ES-I3 (cell line): ENCODE measurements around the gene DEDD2.

ENCODE experiments used
- H3K36me3 ChIP-seq: 2 replicates; pipeline ENCODE4 v1.6.1; 2013; ENCODE audit warnings: mild to moderate bottlenecking, low read length, control low read depth, moderate library complexity; ENCODE audit not compliant: insufficient read depth
- H3K4me1 ChIP-seq: 2 replicates; pipeline ENCODE4 v1.6.1; 2013; ENCODE audit warnings: mild to moderate bottlenecking, control low read depth, low read length; ENCODE audit not compliant: insufficient read depth
- H3K9ac ChIP-seq: 2 replicates; pipeline ENCODE4 v1.6.1; 2013; ENCODE audit warnings: low read depth, mild to moderate bottlenecking, low read length, moderate library complexity
- H3K9me3 ChIP-seq: 2 replicates; pipeline ENCODE4 v1.6.1; 2013; ENCODE audit warnings: mild to moderate bottlenecking, low read length, moderate library complexity; ENCODE audit not compliant: control insufficient read depth, insufficient read depth

The DEDD2 gene

GRCh38 chr19:42168206-42168605 lies 49.3 kb downstream of the DEDD2 start:
- H3K36me3 ChIP-seq: no peaks in the 10 kb centered on the region
- no peak overlapping the region for H3K9ac ChIP-seq
- H3K9me3 ChIP-seq: no peaks in the 10 kb centered on the region
- H3K4me1 ChIP-seq: no peaks in the 10 kb centered on the region

GRCh38 chr19:42166316-42166715 lies 51.2 kb downstream of the DEDD2 start:
- H3K4me1 ChIP-seq: no peaks in the 10 kb centered on the region
- H3K9me3 ChIP-seq: no peaks in the 10 kb centered on the region
- no peaks in the 10 kb centered on the region for H3K36me3 ChIP-seq
- no peak overlapping the region for H3K9ac ChIP-seq

DNA sequence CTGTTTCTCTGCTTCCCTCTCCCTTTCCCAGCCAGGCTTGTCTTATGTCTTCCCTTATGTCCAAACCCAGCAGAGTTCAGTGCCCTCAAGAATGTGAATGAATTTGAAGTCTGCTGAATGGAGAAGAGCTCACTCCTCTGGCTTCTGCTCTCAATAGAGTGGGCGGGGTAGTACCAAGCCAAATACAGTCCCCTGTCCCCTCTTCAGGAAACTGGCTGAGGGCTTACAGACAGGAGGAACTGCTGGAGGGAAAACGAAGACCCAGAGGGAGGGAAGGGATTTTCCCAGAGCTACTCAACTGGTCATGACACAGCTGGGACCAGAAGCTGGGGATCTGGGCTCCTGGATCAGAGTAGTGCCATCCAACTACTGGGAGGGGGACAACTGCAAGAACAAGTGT lies 52.3 kb downstream of the DEDD2 start:
- no peaks in the 10 kb centered on the region for H3K9me3 ChIP-seq
- no peak overlapping the region for H3K9ac ChIP-seq
- H3K36me3 ChIP-seq: no peaks in the 10 kb centered on the region
- no peaks in the 10 kb centered on the region for H3K4me1 ChIP-seq

DNA sequence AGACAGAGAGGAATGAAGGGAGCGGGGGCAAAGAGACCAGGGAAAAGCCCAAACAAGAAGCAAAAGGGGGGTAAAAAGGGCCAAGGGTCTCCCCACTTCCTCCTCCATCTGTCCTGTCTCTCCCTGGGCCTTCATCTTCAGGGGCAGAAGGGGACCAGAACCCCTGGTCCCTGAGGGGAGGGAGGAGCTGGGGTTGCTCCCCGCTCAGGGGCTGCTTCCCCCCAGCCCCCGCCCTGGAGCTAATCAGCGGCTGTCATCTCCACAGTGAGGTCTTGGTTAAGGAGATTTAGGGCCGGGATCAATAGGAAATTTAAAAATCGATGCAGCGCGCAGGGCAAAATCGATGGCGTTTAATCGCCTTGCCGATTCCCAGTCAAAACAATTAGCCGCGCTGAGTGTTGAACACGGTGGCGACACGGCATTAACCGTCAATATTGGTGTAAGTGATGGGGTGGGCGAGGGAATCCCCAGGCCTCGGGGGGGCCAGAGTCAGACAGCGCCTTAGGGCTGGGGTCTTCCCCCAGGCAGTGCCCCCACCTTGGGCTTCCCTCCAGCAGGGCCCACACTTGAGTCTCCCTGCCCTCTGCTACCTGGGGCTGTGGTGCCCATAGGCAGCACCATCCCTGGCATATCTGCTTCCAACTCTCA lies 55.7 kb downstream of the DEDD2 start:
- H3K9me3 ChIP-seq: no peaks in the 10 kb centered on the region
- no peaks in the 10 kb centered on the region for H3K36me3 ChIP-seq
- H3K4me1 ChIP-seq: no peaks in the 10 kb centered on the region
- H3K9ac ChIP-seq: no peak overlapping the region

GRCh38 chr19:42159942-42160341 lies 57.5 kb downstream of the DEDD2 start:
- no peak overlapping the region for H3K9ac ChIP-seq
- H3K4me1 ChIP-seq: peaks cover 5% of the 10 kb centered on the region; the same call in 1 of the 2 replicates
- H3K36me3 ChIP-seq: no peaks in the 10 kb centered on the region
- H3K9me3 ChIP-seq: no peaks in the 10 kb centered on the region

GRCh38 chr19:42158926-42159325 lies 58.6 kb downstream of the DEDD2 start:
- Histone ChIP-seq H3K4me1 (peaks cover 9% of the 10 kb centered on the region; the same call in 1 of the 2 replicates), H3K9me3 (no peaks in the 10 kb centered on the region), H3K36me3 (no peaks in the 10 kb centered on the region)

DNA sequence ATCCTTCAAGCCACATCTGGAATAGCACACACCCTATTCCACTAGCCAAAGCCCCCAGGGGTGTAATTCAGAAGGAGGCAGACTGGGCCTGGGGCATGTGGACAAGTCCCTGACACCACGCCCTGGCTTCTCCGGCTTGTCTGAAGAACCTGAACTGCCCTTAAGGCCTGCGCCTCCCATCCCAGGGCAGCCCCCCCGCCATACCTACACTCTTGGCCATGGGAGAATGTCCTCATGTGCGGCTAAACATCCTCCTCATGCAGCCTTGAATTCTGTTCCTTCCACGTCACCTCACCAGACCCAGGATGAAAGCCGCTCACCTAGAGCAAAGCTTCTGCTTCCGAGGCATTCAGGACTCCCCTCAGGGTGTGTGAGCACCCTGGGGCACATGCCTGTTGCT lies 60.9 kb downstream of the DEDD2 start:
- Histone ChIP-seq H3K9me3 (no peaks in the 10 kb centered on the region), H3K4me1 (peaks cover 14% of the 10 kb centered on the region), H3K36me3 (no peaks in the 10 kb centered on the region), H3K9ac (no peak overlapping the region)

More at GRCh38 chr19:42158926-42159325, 58.6 kb downstream of the DEDD2 start:
- no peak overlapping the region for H3K9ac ChIP-seq

DNA sequence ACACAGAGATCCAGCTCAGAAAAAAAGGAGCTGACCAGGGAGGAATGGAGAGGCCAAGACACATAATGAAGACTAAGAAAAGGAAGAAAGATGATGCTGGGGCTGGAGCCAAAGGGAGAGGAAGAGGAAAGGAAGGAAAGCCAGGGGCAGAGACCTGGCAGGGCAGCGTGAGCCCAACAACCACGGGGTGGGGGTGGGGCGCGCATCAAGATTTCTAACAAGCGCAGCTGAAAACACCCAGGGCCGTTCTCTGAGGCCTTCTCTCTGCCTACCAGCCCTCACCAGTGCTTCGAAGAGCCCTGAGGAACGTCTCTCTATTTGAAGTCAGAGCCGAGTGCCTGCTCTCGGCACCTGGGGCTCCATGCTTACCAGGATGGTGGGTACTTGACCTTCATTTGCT lies 61.7 kb downstream of the DEDD2 start:
- Histone ChIP-seq H3K4me1 (peaks cover 17% of the 10 kb centered on the region), H3K9me3 (no peaks in the 10 kb centered on the region), H3K9ac (no peak overlapping the region), H3K36me3 (no peaks in the 10 kb centered on the region)

- no peak overlapping the region for H3K9ac ChIP-seq
- H3K36me3 ChIP-seq: no peaks in the 10 kb centered on the region
- H3K4me1 ChIP-seq: peaks cover 21% of the 10 kb centered on the region
- H3K9me3 ChIP-seq: no peaks in the 10 kb centered on the region
Measured at GRCh38 chr19:42154471-42155323, 62.8 kb downstream of the DEDD2 start.

DNA sequence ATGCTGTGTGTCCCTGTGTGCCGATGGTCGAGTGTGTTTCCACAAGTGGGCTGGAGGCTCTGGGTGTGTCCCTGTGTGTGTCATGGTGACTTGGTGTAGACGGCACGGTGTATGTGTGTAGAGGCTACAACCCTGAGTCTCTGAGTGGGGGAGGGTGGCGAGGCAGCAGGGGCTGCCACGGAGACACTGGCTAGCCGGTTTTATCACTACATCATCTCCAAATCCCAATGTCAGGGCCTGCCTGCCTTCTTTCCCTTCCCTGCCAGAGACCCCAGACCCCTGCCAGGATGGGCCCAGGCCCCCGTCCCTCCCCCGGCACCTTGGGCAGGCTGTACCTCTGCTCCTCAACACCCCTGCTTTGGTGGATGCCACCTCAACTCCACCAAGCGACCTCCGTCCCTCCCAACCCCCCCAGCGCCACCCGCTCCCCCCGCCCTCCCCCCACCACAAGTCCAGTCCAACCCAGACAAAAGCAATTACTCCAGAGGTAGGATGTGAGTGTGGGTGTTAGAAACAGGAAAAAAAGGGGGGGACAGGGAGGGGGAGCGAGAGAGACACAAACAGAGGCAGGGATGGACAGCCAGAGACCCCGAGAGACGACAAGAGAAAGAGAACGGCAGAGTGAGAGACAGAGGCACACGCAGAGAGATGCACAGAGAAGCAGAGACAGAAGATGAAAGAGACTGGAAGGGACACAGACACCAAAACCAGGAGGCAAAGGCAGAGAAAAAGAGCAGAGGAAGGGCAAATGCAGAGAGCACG lies 63.6 kb downstream of the DEDD2 start:
- no peaks in the 10 kb centered on the region for H3K9me3 ChIP-seq
- no peaks in the 10 kb centered on the region for H3K36me3 ChIP-seq
- peaks cover 27% of the 10 kb centered on the region for H3K4me1 ChIP-seq
- no peak overlapping the region for H3K9ac ChIP-seq

GRCh38 chr19:42152910-42153671 lies 64.4 kb downstream of the DEDD2 start:
- Histone ChIP-seq H3K9ac (no peak overlapping the region), H3K36me3 (no peaks in the 10 kb centered on the region), H3K4me1 (peaks cover 27% of the 10 kb centered on the region), H3K9me3 (no peaks in the 10 kb centered on the region)

- Histone ChIP-seq H3K36me3 (no peaks in the 10 kb centered on the region), H3K9me3 (no peaks in the 10 kb centered on the region), H3K4me1 (peaks cover 27% of the 10 kb centered on the region), H3K9ac (no peak overlapping the region)
Measured at GRCh38 chr19:42151782-42152684, 65.4 kb downstream of the DEDD2 start.

- H3K36me3 ChIP-seq: no peaks in the 10 kb centered on the region
- H3K4me1 ChIP-seq: peaks cover 27% of the 10 kb centered on the region
- no peaks in the 10 kb centered on the region for H3K9me3 ChIP-seq
- no peak overlapping the region for H3K9ac ChIP-seq
Measured at GRCh38 chr19:42150911-42151361, 66.5 kb downstream of the DEDD2 start.
